Ovary (tissue), 9 donors: Measurements from ENCODE around the gene DYRK3. TPM values are rescaled to one million over a fixed set of nuclear protein-coding genes. Genes with fewer than 3 reads are reported as not detected.

Experiments used
- DNase-seq, 5 donors: peaks; one replicate each; pipeline ENCODE4 v3.0.0-alpha.2; 2019 to 2020
- H3K27ac ChIP-seq, 2 donors: fragments of 200-600 bp; one replicate each; pipeline versions ENCODE4 v1.5.1 to v1.8.0; 2019 to 2022
- H3K27me3 ChIP-seq: fragments of 200-600 bp; one replicate; pipeline ENCODE4 v1.8.0; 2022
- H3K36me3 ChIP-seq: fragments of 200-600 bp; sonication (generic); one replicate; pipeline ENCODE4 v1.5.1; 2019
- H3K4me1 ChIP-seq: one replicate; pipeline ENCODE4 v1.8.1; 2013; ENCODE audit warnings: mild to moderate bottlenecking, moderate library complexity; ENCODE audit not compliant: insufficient read depth
- H3K4me3 ChIP-seq: fragments of 200-600 bp; sonication (generic); one replicate; pipeline ENCODE4 v1.5.1; 2017
- H3K9me3 ChIP-seq, 2 donors: fragments of 200-600 bp in 1 of 2; sonication (generic) in 1 of 2; one replicate each; pipeline versions ENCODE4 v1.5.1 to v1.8.1; 2013 to 2019; ENCODE audit warnings: mild to moderate bottlenecking in 1 of 2, moderate library complexity in 1 of 2
- EP300 ChIP-seq: sonication (generic); formaldehyde crosslinking; IDR thresholded peaks from one replicate; pipeline ENCODE4 v1.6.1; 2017; ENCODE audit warnings: antibody characterized with exemption
- POLR2A ChIP-seq: fragments of 450-650 bp; IDR thresholded peaks from one replicate; pipeline ENCODE4 v1.6.1; 2017; ENCODE audit warnings: antibody characterized with exemption, mild to moderate bottlenecking, moderate library complexity
- WGBS, 3 donors: extraction: QIAGEN DNeasy Blood & Tissue Kit in 1 of 3; methylation state at CpG; one replicate each; pipeline versions ENCODE4 v1.1.5 to v1.1.7; 2013 to 2017; 5-methylcytosine and 5-hydroxymethylcytosine counted together
- intact Hi-C, 4 donors: fragments of 100-400 bp; cut with DNase I; formaldehyde crosslinking; loops; one replicate each; pipeline versions ENCODE4 v1.11.0 to v1.15.1; 2022 to 2023
- polyA plus RNA-seq, 2 donors: library from polyadenylated mRNA; stranded (reverse); fragments of 200-250 nt in 1 of 2; fragments of 350-450 nt in 1 of 2; fragmentation: Illumina TruSeq in 1 of 2; extraction: RNeasy Lipid Tissue Mini Kit (QIAGEN cat#74804) in 1 of 2; gene quantifications; one replicate each; pipeline ENCODE4 v1.2.3, GENCODE V29; 2013 to 2014
- total RNA-seq, 7 donors: library from RNA; depleted of rRNA in 2 of 7; stranded (reverse); fragments of >200 nt in 2 of 7; fragmentation: NEBNext Ultra II Directional in 3 of 7; extraction: Animal tissue kit (Norgen Biotek cat#: 25700) in 3 of 7; gene quantifications; one replicate each; pipeline versions ENCODE4 v1.1.0 to v1.2.4, GENCODE V29; 2016 to 2023
- TF ChIP-seq, protein P1 (sequence below), 3 donors: fragments of 450-650 bp in 2 of 3; fragments of 200-600 bp in 1 of 3; IDR thresholded peaks; one replicate each; pipeline versions ENCODE4 v1.5.1 to v1.8.0; 2016 to 2022; ENCODE audit warnings: antibody characterized with exemption in 3 of 3, mild to moderate bottlenecking in 1 of 3
- donor health status: DM: no; HTN: no; CAD: no; lungs with moderate emphysema.
- donor health status: DM: no; HTN: no; CAD: no.
- donor health status: Bipolar disorder and iron deficiency.
- donor health status: DM: yes; HTN: yes; CAD: no.
- donor health status: DM: no; HTN: no; CAD: no.
- donor health status: DM: yes; HTN: yes; CAD: no.

DYRK3 gene
- total and polyA plus RNA-seq, 9 donors: 5.5 to 16.2 (median 10.1) TPM

DNA sequence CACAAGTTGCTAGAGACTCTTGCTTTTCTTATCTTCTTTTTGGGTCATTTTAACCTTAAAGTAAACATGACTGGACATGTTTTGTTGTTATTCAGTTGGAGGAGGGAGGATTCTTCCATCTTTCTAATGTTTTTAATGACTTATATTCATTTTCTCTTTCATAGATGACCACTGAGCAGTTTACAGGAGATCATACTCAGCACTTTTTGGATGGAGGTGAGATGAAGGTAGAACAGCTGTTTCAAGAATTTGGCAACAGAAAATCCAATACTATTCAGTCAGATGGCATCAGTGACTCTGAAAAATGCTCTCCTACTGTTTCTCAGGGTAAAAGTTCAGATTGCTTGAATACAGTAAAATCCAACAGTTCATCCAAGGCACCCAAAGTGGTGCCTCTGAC lies 11.9 kb downstream of the DYRK3 start:
- no peak for DNase-seq
- Histone ChIP-seq H3K27me3 (no peaks in the 10 kb centered on the region), H3K27ac (no peak overlapping the region), H3K4me1 (no peaks in the 10 kb centered on the region), H3K9me3 (no peaks in the 10 kb centered on the region), H3K4me3 (no peak overlapping the region), H3K36me3 (no peaks in the 10 kb centered on the region)
- intact Hi-C loops: no loop called here
- TF ChIP-seq EP300: no peak
- TF ChIP-seq, protein P1, sequence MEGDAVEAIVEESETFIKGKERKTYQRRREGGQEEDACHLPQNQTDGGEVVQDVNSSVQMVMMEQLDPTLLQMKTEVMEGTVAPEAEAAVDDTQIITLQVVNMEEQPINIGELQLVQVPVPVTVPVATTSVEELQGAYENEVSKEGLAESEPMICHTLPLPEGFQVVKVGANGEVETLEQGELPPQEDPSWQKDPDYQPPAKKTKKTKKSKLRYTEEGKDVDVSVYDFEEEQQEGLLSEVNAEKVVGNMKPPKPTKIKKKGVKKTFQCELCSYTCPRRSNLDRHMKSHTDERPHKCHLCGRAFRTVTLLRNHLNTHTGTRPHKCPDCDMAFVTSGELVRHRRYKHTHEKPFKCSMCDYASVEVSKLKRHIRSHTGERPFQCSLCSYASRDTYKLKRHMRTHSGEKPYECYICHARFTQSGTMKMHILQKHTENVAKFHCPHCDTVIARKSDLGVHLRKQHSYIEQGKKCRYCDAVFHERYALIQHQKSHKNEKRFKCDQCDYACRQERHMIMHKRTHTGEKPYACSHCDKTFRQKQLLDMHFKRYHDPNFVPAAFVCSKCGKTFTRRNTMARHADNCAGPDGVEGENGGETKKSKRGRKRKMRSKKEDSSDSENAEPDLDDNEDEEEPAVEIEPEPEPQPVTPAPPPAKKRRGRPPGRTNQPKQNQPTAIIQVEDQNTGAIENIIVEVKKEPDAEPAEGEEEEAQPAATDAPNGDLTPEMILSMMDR (IDR thresholded peaks at IDR 0.05): no peak
- TF ChIP-seq POLR2A: no peak

DNA sequence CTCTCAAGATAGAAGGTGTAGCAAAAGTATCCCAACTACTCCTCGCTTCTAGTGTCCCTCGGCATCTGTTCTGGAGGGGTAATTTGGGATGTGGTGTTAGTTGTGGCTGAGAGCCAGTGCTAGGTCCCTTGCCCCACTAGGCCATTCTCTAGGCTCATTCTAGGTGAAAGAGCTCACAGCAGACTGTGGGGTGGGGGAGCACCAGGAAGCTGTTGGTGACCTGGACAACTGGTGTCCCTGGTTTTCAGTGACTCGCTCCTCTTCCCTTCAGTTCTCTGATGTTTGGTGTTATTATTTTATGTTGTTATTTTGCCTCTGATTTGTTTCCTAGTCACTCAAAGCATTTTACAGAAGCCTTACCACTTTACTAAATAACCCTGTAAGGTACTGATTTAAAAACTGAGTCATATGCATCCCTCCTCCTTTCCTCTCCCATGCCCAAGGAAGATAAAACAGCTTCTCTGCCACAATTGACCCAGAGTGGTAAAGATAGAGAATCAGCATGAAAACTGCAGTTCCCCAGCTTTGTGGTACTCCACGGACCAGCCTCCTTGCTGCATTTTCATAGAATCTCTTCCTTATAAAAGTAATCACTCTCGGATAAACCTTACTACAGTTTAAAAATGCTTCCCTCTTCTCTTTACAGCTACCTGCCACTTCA lies 14.1 kb downstream of the DYRK3 start:
- TF ChIP-seq, protein P1 (IDR thresholded peaks at IDR 0.05): no peak
- no peak for TF ChIP-seq EP300
- no peak for TF ChIP-seq POLR2A
- WGBS, 3 donors: 89 to 94% (median 92%) methylated on average over 5 of the region's 5 CpGs
- Histone ChIP-seq H3K27ac (no peak overlapping the region), H3K4me3 (no peak overlapping the region), H3K36me3 (no peaks in the 10 kb centered on the region), H3K9me3 (no peaks in the 10 kb centered on the region), H3K4me1 (no peaks in the 10 kb centered on the region), H3K27me3 (no peaks in the 10 kb centered on the region)
- intact Hi-C loops: no loop called here
- DNase-seq: no peak

DNA sequence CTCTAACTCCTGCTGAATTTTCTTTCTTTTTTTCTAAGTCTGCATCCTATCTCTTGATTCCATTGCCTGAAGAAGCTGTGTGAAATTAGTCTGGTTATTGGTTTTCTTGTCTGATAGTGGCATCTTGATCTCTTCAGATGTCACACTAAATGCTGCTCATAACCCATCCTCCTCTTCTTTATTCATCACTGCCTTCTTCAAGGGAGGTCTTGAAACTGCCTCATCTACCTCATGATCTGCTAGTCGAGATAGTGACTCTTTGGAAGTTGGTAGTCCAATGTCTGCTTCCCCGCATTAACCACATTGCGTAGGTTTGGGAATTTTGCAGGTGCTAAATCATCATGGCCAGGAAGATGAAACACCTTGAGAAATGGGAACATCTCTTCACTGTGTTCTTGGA lies 15.7 kb downstream of the DYRK3 start:
- Histone ChIP-seq H3K27me3 (no peaks in the 10 kb centered on the region), H3K4me1 (peaks cover 1% of the 10 kb centered on the region), H3K9me3 (no peaks in the 10 kb centered on the region), H3K4me3 (no peak overlapping the region), H3K27ac (no peak overlapping the region), H3K36me3 (no peaks in the 10 kb centered on the region)
- intact Hi-C loops: no loop called here
- 94 to 95% (median 95%) methylated on average over 3 of the region's 3 CpGs for WGBS, 3 donors
- no peak for DNase-seq
- TF ChIP-seq EP300: no peak
- no peak for TF ChIP-seq POLR2A
- TF ChIP-seq, protein P1 (IDR thresholded peaks at IDR 0.05): no peak

DNA sequence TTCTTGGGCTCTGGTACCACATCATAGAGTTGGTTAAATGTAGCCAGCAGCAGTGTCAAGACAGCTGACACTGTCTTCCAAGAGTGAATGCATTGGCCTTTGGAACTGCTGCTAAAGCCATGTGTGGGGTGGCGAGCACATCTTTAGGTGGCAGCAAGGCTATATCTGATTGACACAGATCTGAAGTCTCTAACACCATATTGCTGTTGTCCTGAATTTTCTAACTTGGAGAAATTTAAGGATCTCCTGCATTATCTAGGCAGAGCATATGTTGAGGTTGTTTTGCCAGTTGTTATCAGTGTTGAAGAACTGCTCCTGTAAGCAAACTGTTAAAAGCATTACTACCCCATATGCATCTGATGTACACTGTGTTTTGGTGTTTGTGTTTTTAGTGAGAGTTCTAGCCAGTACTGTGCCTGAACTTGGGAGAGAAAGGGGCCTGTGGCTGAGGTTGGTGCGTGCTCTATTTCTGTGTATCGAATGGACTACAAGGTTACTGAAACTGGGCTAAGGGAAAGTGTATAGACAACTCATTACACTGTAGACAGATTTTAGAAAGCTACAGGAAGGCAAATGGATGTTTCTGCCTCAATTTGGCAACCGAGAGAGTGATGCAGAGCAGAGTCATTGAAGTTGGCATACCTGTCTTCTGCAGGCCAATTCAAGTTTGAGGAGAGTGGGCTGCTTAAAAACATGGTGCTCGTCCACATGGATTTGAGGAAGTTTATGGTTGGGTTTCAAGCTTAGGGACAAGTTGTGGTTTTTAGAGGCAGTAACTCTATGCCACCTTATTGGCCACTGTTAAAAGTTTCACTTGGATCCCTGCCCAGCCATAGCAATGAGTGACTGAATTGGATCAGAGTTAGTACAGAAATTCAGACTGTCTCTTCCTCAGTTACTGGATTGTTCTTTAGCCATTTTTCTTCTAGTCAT lies 16.9 kb downstream of the DYRK3 start:
- Histone ChIP-seq H3K27ac (no peak overlapping the region), H3K4me1 (peaks cover 1% of the 10 kb centered on the region), H3K4me3 (no peak overlapping the region), H3K36me3 (no peaks in the 10 kb centered on the region), H3K27me3 (no peaks in the 10 kb centered on the region), H3K9me3 (no peaks in the 10 kb centered on the region)
- intact Hi-C loops: no loop called here
- 88 to 96% (median 94%) methylated on average over 5 of the region's 5 CpGs for WGBS, 3 donors
- TF ChIP-seq EP300 (no peak), POLR2A (no peak)
- TF ChIP-seq, protein P1 (IDR thresholded peaks at IDR 0.05): no peak
- DNase-seq: no peak
